BJ (cell line): ENCODE data around the gene SCGB1D1. TPM values are rescaled to one million over a fixed set of nuclear protein-coding genes. Genes with fewer than 3 reads are reported as not detected.
A peak's percentile ranks its signal among the peaks of the same experiment; 100 is the strongest.

Source experiments
- CTCF ChIA-PET: fragments of 350-600 bp; formaldehyde crosslinking; extraction: SDS; loops from one replicate; lab custom pipeline; 2021; ENCODE audit warnings: antibody characterized with exemption, inconsistent platforms; lab: Yijun Ruan, JAX
- POLR2A ChIA-PET: fragments of 300-600 bp; sonication (Branson Sonifier 250); formaldehyde crosslinking; extraction: SDS; loops from one replicate; lab custom pipeline; 2021; ENCODE audit warnings: antibody characterized with exemption; lab: Charles Lee
- DNase-seq: peaks from one replicate; pipeline ENCODE4 v3.0.0-alpha.2; 2011; ENCODE audit warnings: low read depth
- H3K27me3 ChIP-seq: 2 replicates; pipeline ENCODE4 v1.6.0; 2011; ENCODE audit warnings: low read length; ENCODE audit not compliant: control insufficient read depth, insufficient read depth
- H3K36me3 ChIP-seq: 2 replicates; pipeline ENCODE4 v1.5.1; 2011; ENCODE audit warnings: low read length; ENCODE audit not compliant: control insufficient read depth, insufficient read depth
- H3K4me3 ChIP-seq: 2 replicates; pipeline ENCODE4 v1.5.1; 2011; ENCODE audit warnings: low read depth, mild to moderate bottlenecking, control low read depth, low read length
- CTCF ChIP-seq: IDR thresholded peaks from 2 replicates; pipeline ENCODE4 v1.5.1; 2011; ENCODE audit warnings: low read depth, mild to moderate bottlenecking, control low read depth, inconsistent platforms, low read length, moderate library complexity; ENCODE audit not compliant: insufficient read depth
- polyA plus RNA-seq: library from polyadenylated mRNA; depleted of rRNA; stranded (reverse); fragments of >200 nt; gene quantifications from 2 replicates; pipeline ENCODE4 v1.2.3, GENCODE V29; 2011

The SCGB1D1 gene
- polyA plus RNA-seq, 1 experiment: not detected

GRCh38 chr11:62169448-62169847, 20.6 kb upstream of the SCGB1D1 start:
- no peak for TF ChIP-seq CTCF

DNA sequence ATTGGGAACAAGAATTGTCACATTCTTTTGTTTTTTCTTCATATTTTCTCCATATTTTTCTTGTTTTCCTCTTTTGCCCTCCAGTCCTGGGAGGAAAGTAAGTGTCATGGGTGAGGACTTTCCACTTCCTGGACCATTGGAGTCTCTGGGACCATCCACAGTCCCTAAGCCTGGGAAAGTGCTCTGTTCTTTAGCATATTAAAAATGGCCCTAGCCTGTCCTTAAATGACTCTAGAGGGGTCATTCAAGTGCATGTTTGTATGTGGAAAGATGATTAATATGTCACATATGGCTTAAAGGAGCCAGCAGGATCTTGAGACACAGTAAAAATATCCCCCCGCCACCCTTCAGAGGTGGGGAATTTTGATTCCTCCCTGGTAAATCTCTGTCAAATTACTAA, 20.1 kb upstream of the SCGB1D1 start:
- POLR2A ChIA-PET: interaction anchor here (0.6 kb wide), 1 partner anchor 34 kb away, joined by 4 read pairs; no protein-coding TSS in a partner anchor

More at GRCh38 chr11:62169448-62169847, 20.6 kb upstream of the SCGB1D1 start:
- no peak for DNase-seq
- ChIA-PET POLR2A (no interaction called here), CTCF (no interaction called here)
- no peak overlapping the region for H3K4me3 ChIP-seq
- H3K36me3 ChIP-seq: no peaks in the 10 kb centered on the region
- H3K27me3 ChIP-seq: peaks cover 17% of the 10 kb centered on the region

GRCh38 chr11:62171261-62171723, 18.7 kb upstream of the SCGB1D1 start:
- Histone ChIP-seq H3K27me3 (peaks cover 12% of the 10 kb centered on the region), H3K4me3 (no peak overlapping the region), H3K36me3 (no peaks in the 10 kb centered on the region)
- ChIA-PET POLR2A (no interaction called here), CTCF (interaction anchor here (0.7 to 3.0 kb wide), 9 partner anchors 11 to 167 kb away, joined by 3 to 12 read pairs (median 5); partner anchors contain the start of gene SCGB1D1)
- peak; percentile 63 for TF ChIP-seq CTCF
- peak; percentile 13 for DNase-seq

More for the DNA sequence above, 20.1 kb upstream of the SCGB1D1 start:
- DNase-seq: no peak
- CTCF ChIA-PET: interaction anchor here (1.1 to 3.0 kb wide), 4 partner anchors 10 to 170 kb away, joined by 3 to 12 read pairs (median 5); no protein-coding TSS in a partner anchor
- no peak for TF ChIP-seq CTCF
- Histone ChIP-seq H3K4me3 (no peak overlapping the region), H3K27me3 (peaks cover 17% of the 10 kb centered on the region), H3K36me3 (no peaks in the 10 kb centered on the region)

GRCh38 chr11:62172294-62172693, 17.7 kb upstream of the SCGB1D1 start:
- DNase-seq: no peak
- ChIA-PET POLR2A (no interaction called here), CTCF (interaction anchor here (0.6 to 3.0 kb wide), 7 partner anchors 12 to 139 kb away, joined by 3 to 12 read pairs (median 6); no protein-coding TSS in a partner anchor)
- Histone ChIP-seq H3K36me3 (no peaks in the 10 kb centered on the region), H3K4me3 (no peak overlapping the region), H3K27me3 (peaks cover 8% of the 10 kb centered on the region)
- TF ChIP-seq CTCF: no peak

GRCh38 chr11:62176766-62177165, 13.2 kb upstream of the SCGB1D1 start:
- CTCF ChIA-PET: interaction anchor here (0.7 kb wide), 1 partner anchor 10 kb away, joined by 4 read pairs; no protein-coding TSS in a partner anchor
- no peak for TF ChIP-seq CTCF
- no peak for DNase-seq
- Histone ChIP-seq H3K4me3 (no peak overlapping the region), H3K36me3 (no peaks in the 10 kb centered on the region), H3K27me3 (peaks cover 7% of the 10 kb centered on the region; the same call in 1 of the 2 replicates)
- POLR2A ChIA-PET: no interaction called here
